ENCODE results near the gene HOTAIR.

Gene HOTAIR

GRCh38 chr12:53958128-53958527 is 16.6 kb downstream of the HOTAIR start:
- no peak for TF ChIP-seq CTCF (conservative IDR thresholded peaks at IDR 0.05; ENCODE audit: low read length)
- H3K4me3 ChIP-seq (ENCODE audit: low read length), result no peak overlapping the region
- no peak for DNase-seq (ENCODE audit: low read depth)

DNA sequence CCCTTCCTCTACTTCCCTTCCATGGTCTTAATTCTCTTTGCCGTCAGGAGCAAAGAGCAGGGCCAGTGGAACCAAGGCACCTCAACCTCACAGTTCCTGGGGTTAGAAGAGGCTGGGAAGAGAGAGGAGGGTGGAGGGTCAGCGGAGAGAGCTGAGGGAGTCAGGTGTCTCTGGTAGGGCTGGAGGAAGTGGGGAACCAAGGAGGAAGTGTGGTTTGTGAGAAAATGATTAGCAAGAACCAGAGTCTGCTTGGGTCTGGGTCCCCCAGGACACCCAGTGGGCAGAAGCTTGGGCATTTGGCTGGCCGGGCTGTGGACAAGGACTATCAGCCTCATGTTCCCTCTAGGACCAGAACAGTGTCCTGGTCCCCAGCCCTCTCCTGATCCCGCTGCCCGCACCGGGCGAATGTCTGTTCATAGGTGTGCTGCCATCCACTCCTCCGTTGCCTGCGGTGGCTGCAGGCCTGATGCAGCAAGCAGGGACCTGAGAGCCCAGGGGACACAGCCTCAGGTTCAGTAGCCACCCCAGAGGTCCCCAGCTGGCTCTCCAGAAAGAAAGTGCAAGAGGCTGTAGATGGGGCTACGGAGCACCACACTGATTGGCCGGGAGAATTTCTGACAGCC is 17.7 kb downstream of the HOTAIR start:
- no peak for DNase-seq (ENCODE audit: low read depth)
- no peak overlapping the region for H3K4me3 ChIP-seq (ENCODE audit: low read length)
- TF ChIP-seq CTCF (conservative IDR thresholded peaks at IDR 0.05; ENCODE audit: low read length), result no peak

- no peak for DNase-seq (ENCODE audit: low read depth)
- no peak overlapping the region for H3K4me3 ChIP-seq (ENCODE audit: low read length)
- peak; percentile 6; the same call in 1 of the 2 replicates for TF ChIP-seq CTCF (conservative IDR thresholded peaks at IDR 0.05; ENCODE audit: low read length)
These were observed 18.4 kb downstream of the HOTAIR start for GRCh38 chr12:53956251-53956887.

GRCh38 chr12:53955776-53956250 is 18.9 kb downstream of the HOTAIR start:
- no peak for TF ChIP-seq CTCF (conservative IDR thresholded peaks at IDR 0.05; ENCODE audit: low read length)
- no peak overlapping the region for H3K4me3 ChIP-seq (ENCODE audit: low read length)
- no peak for DNase-seq (ENCODE audit: low read depth)

- no peak for TF ChIP-seq CTCF (conservative IDR thresholded peaks at IDR 0.05; ENCODE audit: low read length)
- no peak for DNase-seq (ENCODE audit: low read depth)
- no peak overlapping the region for H3K4me3 ChIP-seq (ENCODE audit: low read length)
These were observed 19.5 kb downstream of the HOTAIR start for GRCh38 chr12:53955036-53955775.

GRCh38 chr12:53954694-53955035 is 20.1 kb downstream of the HOTAIR start, which contains the start of gene HOXC12:
TSS of gene HOXC12 (plus strand) at chr12:53954903. CDS start at chr12:53954930, 27 bp downstream.
- H3K4me3 ChIP-seq (ENCODE audit: low read length), result no peak within 1 kb of the TSS
- DNase-seq (ENCODE audit: low read depth), result no peak
- TF ChIP-seq CTCF (conservative IDR thresholded peaks at IDR 0.05; ENCODE audit: low read length), result no peak
